Measurements from ENCODE around the gene PRRC2C. TPM values are rescaled to one million over a fixed set of nuclear protein-coding genes. Genes with fewer than 3 reads are reported as not detected.

The PRRC2C gene
- total and polyA plus RNA-seq, 2 donors (not counting 1 experiment from before 2014, with no cell fraction given), result 48.5 to 50.4 TPM

GRCh38 chr1:171530676-171531075, 45.3 kb downstream of the PRRC2C start:
- Histone ChIP-seq H3K79me2 (ENCODE audit: control insufficient read depth, insufficient read depth, low read length) (no peaks in the 10 kb centered on the region), H3K27ac (ENCODE audit: insufficient read depth, low read length) (no peak overlapping the region), H3K4me2 (ENCODE audit: extremely low read depth, insufficient read depth, low read length) (no peak overlapping the region), H3K4me1 (ENCODE audit: control insufficient read depth, extremely low read depth, insufficient read depth, low read length) (no peaks in the 10 kb centered on the region), H3K27me3 (ENCODE audit: control insufficient read depth, insufficient read depth, low read length) (no peaks in the 10 kb centered on the region), H4K20me1 (ENCODE audit: control insufficient read depth, extremely low read depth, insufficient read depth, low read length) (no peaks in the 10 kb centered on the region), H3K9ac (ENCODE audit: insufficient read depth, low read length) (no peak overlapping the region), H3K9me3 (ENCODE audit: control insufficient read depth, insufficient read depth, low read depth, low read length) (no peaks in the 10 kb centered on the region), H3K36me3 (ENCODE audit: control insufficient read depth, insufficient read depth, low read length) (peaks cover 10% of the 10 kb centered on the region), H2AFZ (ENCODE audit: low read length) (no peak overlapping the region), H3K4me3 (replicated peaks in 1 of 4; ENCODE audit: control extremely low read depth in 1 of 4, insufficient read depth in 1 of 4, low read depth in 3 of 4, low read length in 4 of 4) (no peak overlapping the region)
- no peak for DNase-seq (ENCODE audit: low read depth in 2 of 2)
- no peak for TF ChIP-seq CTCF (conservative IDR thresholded peaks at IDR 0.05 in 1 of 2, IDR thresholded peaks at IDR 0.05 in 1 of 2; ENCODE audit: low read depth in 1 of 2, low read length in 2 of 2)
- TF ChIP-seq EZH2 (IDR thresholded peaks at IDR 0.05; ENCODE audit: low read length, missing control alignments), result no peak

DNA sequence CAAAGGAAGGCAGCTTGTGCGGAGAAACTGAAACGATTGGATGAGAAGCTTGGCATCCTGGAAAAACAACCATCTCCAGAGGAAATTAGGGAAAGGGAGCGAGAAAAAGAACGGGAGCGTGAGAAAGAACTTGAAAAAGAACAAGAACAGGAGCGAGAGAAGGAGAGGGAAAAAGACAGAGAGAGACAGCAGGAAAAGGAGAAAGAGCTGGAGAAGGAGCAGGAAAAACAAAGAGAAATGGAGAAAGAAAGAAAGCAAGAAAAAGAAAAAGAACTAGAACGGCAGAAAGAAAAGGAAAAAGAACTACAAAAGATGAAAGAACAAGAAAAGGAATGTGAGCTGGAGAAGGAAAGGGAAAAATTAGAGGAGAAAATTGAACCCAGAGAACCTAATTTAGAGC, 47.2 kb downstream of the PRRC2C start:
- no peaks in the 10 kb centered on the region for H3K4me1 ChIP-seq (ENCODE audit: control insufficient read depth, extremely low read depth, insufficient read depth, low read length)
- H3K9me3 ChIP-seq (ENCODE audit: control insufficient read depth, insufficient read depth, low read depth, low read length), result no peaks in the 10 kb centered on the region
- no peak for DNase-seq (ENCODE audit: low read depth in 2 of 2)
- no peak overlapping the region for H3K27ac ChIP-seq (ENCODE audit: insufficient read depth, low read length)
- no peaks in the 10 kb centered on the region for H4K20me1 ChIP-seq (ENCODE audit: control insufficient read depth, extremely low read depth, insufficient read depth, low read length)
- TF ChIP-seq EZH2 (IDR thresholded peaks at IDR 0.05; ENCODE audit: low read length, missing control alignments) (no peak), CTCF (conservative IDR thresholded peaks at IDR 0.05 in 1 of 2, IDR thresholded peaks at IDR 0.05 in 1 of 2; ENCODE audit: low read depth in 1 of 2, low read length in 2 of 2) (no peak)
- H3K9ac ChIP-seq (ENCODE audit: insufficient read depth, low read length), result no peak overlapping the region
- H2AFZ ChIP-seq (ENCODE audit: low read length), result no peak overlapping the region
- no peaks in the 10 kb centered on the region for H3K79me2 ChIP-seq (ENCODE audit: control insufficient read depth, insufficient read depth, low read length)
- H3K27me3 ChIP-seq (ENCODE audit: control insufficient read depth, insufficient read depth, low read length), result no peaks in the 10 kb centered on the region
- peaks cover 19% of the 10 kb centered on the region for H3K36me3 ChIP-seq (ENCODE audit: control insufficient read depth, insufficient read depth, low read length)
- no peak overlapping the region for H3K4me2 ChIP-seq (ENCODE audit: extremely low read depth, insufficient read depth, low read length)
- no peak overlapping the region for H3K4me3 ChIP-seq (replicated peaks in 1 of 4; ENCODE audit: control extremely low read depth in 1 of 4, insufficient read depth in 1 of 4, low read depth in 3 of 4, low read length in 4 of 4)

- Histone ChIP-seq H3K27ac (ENCODE audit: insufficient read depth, low read length) (no peak overlapping the region), H4K20me1 (ENCODE audit: control insufficient read depth, extremely low read depth, insufficient read depth, low read length) (no peaks in the 10 kb centered on the region), H3K4me3 (replicated peaks in 1 of 4; ENCODE audit: control extremely low read depth in 1 of 4, insufficient read depth in 1 of 4, low read depth in 3 of 4, low read length in 4 of 4) (no peak overlapping the region), H3K27me3 (ENCODE audit: control insufficient read depth, insufficient read depth, low read length) (no peaks in the 10 kb centered on the region), H2AFZ (ENCODE audit: low read length) (no peak overlapping the region), H3K9ac (ENCODE audit: insufficient read depth, low read length) (no peak overlapping the region), H3K79me2 (ENCODE audit: control insufficient read depth, insufficient read depth, low read length) (peaks cover 3% of the 10 kb centered on the region), H3K4me1 (ENCODE audit: control insufficient read depth, extremely low read depth, insufficient read depth, low read length) (no peaks in the 10 kb centered on the region), H3K36me3 (ENCODE audit: control insufficient read depth, insufficient read depth, low read length) (peaks cover 5% of the 10 kb centered on the region), H3K9me3 (ENCODE audit: control insufficient read depth, insufficient read depth, low read depth, low read length) (no peaks in the 10 kb centered on the region), H3K4me2 (ENCODE audit: extremely low read depth, insufficient read depth, low read length) (no peak overlapping the region)
- no peak for TF ChIP-seq CTCF (conservative IDR thresholded peaks at IDR 0.05 in 1 of 2, IDR thresholded peaks at IDR 0.05 in 1 of 2; ENCODE audit: low read depth in 1 of 2, low read length in 2 of 2)
- no peak for TF ChIP-seq EZH2 (IDR thresholded peaks at IDR 0.05; ENCODE audit: low read length, missing control alignments)
- no peak for DNase-seq (ENCODE audit: low read depth in 2 of 2)
Measured at GRCh38 chr1:171545523-171545922, 60.2 kb downstream of the PRRC2C start.

All from fibroblast of lung (primary cell).